ENCODE measurements around the gene GAS7. TPM values are rescaled to one million over a fixed set of nuclear protein-coding genes. Genes with fewer than 3 reads are reported as not detected.

Gene GAS7
- total RNA-seq, 1 experiment from 2014 or later: 12.3 TPM

DNA sequence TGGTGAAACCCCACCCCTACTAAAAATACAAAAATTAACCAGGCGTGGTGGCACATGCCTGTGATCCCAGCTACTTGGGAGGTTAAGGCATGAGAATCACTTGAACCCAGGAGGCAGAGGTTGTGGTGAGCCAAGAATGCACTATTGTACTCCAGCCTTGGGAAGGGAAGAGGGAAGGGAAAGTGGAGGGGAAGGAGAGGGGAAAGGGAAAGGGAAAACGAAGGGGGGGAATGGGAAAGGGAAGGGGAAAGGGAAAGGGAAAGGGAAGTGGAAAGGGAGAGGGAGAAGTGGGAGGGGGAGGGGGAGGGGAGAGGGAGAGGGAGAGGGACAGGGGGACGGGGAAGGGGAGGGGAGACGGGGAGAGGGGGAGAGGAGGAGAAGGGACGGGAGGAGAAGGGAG, 122.5 kb downstream of the GAS7 start (continued):
- TF ChIP-seq, protein P1, sequence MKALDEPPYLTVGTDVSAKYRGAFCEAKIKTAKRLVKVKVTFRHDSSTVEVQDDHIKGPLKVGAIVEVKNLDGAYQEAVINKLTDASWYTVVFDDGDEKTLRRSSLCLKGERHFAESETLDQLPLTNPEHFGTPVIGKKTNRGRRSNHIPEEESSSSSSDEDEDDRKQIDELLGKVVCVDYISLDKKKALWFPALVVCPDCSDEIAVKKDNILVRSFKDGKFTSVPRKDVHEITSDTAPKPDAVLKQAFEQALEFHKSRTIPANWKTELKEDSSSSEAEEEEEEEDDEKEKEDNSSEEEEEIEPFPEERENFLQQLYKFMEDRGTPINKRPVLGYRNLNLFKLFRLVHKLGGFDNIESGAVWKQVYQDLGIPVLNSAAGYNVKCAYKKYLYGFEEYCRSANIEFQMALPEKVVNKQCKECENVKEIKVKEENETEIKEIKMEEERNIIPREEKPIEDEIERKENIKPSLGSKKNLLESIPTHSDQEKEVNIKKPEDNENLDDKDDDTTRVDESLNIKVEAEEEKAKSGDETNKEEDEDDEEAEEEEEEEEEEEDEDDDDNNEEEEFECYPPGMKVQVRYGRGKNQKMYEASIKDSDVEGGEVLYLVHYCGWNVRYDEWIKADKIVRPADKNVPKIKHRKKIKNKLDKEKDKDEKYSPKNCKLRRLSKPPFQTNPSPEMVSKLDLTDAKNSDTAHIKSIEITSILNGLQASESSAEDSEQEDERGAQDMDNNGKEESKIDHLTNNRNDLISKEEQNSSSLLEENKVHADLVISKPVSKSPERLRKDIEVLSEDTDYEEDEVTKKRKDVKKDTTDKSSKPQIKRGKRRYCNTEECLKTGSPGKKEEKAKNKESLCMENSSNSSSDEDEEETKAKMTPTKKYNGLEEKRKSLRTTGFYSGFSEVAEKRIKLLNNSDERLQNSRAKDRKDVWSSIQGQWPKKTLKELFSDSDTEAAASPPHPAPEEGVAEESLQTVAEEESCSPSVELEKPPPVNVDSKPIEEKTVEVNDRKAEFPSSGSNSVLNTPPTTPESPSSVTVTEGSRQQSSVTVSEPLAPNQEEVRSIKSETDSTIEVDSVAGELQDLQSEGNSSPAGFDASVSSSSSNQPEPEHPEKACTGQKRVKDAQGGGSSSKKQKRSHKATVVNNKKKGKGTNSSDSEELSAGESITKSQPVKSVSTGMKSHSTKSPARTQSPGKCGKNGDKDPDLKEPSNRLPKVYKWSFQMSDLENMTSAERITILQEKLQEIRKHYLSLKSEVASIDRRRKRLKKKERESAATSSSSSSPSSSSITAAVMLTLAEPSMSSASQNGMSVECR (CRISPR knock-in tag; IDR thresholded peaks at IDR 0.05; ENCODE audit: borderline replicate concordance): no peak

DNA sequence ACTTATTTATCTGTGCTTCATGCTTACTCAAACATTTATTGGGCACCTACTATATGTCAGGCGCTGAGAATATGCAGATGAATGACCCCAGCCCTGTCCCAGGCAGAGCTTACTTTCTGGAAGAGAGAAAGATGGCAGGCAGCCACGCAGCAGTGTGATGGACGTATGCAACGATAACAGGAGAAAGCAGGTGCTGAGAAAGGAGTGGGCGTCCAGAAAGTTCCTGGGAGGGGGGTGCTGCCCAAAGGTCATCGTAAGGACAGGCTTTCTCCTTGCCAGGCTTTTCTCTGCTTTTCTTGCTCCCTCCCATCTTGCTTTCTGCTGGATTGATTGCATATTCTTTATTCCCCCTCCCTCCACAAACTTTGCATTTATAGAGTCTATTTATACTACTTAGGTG, 124.5 kb downstream of the GAS7 start:
- DNase-seq (ENCODE audit: low spot score) (no peak), ATAC-seq (no peak)
- Mint-ChIP-seq H3K36me3 (peaks cover 4% of the 10 kb centered on the region), H3K27ac (no peak overlapping the region), H3K9me3 (peaks cover 13% of the 10 kb centered on the region), H3K4me1 (peaks cover 15% of the 10 kb centered on the region), H3K4me3 (no peak overlapping the region), H3K27me3 (ENCODE audit: low read depth) (no peaks in the 10 kb centered on the region)
- ChIA-PET CTCF (interaction anchor here (2.6 kb wide), 1 partner anchor 153 kb away, joined by 7 read pairs; no protein-coding TSS in a partner anchor), POLR2A (no interaction called here)
- TF ChIP-seq, protein P2, sequence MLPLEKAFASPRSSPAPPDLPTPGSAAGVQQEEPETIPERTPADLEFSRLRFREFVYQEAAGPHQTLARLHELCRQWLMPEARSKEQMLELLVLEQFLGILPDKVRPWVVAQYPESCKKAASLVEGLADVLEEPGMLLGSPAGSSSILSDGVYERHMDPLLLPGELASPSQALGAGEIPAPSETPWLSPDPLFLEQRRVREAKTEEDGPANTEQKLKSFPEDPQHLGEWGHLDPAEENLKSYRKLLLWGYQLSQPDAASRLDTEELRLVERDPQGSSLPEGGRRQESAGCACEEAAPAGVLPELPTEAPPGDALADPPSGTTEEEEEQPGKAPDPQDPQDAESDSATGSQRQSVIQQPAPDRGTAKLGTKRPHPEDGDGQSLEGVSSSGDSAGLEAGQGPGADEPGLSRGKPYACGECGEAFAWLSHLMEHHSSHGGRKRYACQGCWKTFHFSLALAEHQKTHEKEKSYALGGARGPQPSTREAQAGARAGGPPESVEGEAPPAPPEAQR (CRISPR knock-in tag; IDR thresholded peaks at IDR 0.05): no peak
- no peak for TF ChIP-seq EMX1 (CRISPR knock-in tag; IDR thresholded peaks at IDR 0.05)
- no peak for TF ChIP-seq IRF2 (CRISPR knock-in tag; IDR thresholded peaks at IDR 0.05; ENCODE audit: borderline replicate concordance, low read depth)

DNA sequence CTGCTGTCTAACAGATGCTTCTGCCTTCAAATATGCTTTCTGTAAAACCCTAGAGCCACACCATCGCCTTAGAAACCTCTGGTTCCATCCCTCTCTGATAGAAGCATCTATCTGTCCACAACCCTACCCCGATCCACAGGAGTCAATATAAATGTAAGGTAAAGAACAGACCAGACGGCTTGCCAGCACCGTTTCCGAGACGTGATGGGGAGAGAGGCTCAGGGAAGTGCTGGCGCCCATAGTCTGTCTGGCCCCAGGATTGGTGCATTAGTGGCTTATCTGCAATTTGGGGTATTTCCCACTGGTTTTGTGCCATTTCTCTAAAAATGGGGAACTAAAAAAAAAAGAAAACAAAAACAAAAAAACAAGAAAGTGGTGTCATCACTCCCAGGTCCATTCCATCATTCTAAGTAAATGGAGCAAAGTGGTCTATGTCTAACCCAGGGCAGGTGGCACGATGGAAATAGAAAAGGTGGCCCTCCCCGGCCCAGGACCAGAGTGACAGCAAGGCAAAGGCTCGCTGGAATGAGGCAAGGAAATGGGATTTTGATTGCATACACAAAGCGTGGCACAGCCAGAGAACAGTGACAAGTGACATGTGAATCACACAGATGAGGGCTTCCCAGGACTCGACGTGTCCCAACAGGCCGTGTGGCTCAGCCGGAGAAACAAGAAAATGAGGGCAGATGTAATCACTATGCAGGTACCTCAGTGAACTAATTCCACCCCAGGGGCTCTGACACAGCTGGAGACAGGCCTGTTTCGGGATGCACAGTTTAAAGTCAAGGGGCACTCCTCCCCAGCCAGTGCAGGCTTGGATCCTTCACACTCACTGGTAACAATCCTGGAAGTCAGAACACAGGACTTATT, 125.6 kb downstream of the GAS7 start:
- Mint-ChIP-seq H3K4me3 (no peak overlapping the region), H3K4me1 (peaks cover 15% of the 10 kb centered on the region), H3K9me3 (peaks cover 7% of the 10 kb centered on the region), H3K36me3 (peaks cover 4% of the 10 kb centered on the region), H3K27me3 (ENCODE audit: low read depth) (no peaks in the 10 kb centered on the region), H3K27ac (no peak overlapping the region)
- ChIA-PET CTCF (interaction anchor here (2.6 kb wide), 1 partner anchor 154 kb away, joined by 7 read pairs; no protein-coding TSS in a partner anchor), POLR2A (no interaction called here)
- TF ChIP-seq GABPB1 (CRISPR knock-in tag; IDR thresholded peaks at IDR 0.05): no peak
- no peak for ATAC-seq
- no peak for DNase-seq (ENCODE audit: low spot score)

DNA sequence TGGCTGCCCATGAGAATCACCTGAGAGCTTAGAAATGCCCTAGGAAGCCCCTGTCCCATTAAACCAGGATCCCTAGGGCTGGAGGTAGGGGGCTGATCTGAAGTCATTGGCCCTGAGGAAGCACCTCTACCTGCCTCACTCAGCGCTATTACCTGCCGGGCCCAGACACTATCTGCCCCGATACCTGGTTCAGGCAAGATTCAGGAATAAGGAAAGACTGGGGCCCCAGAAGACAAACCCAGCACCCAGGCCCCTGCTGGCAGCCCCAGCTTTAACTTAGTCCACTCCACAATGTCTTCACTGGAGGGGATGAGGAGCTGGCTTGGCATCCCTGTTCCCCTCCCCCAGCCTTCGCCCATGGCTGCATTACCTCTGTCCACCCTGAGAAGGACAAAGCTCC, 126.3 kb downstream of the GAS7 start:
- ChIA-PET POLR2A (no interaction called here), CTCF (no interaction called here)
- H3K9me3 Mint-ChIP-seq: no peaks in the 10 kb centered on the region
- H3K36me3 Mint-ChIP-seq: no peaks in the 10 kb centered on the region
- DNase-seq (ENCODE audit: low spot score) (no peak), ATAC-seq (no peak)
- H3K4me1 Mint-ChIP-seq: peaks cover 15% of the 10 kb centered on the region
- H3K27me3 Mint-ChIP-seq (ENCODE audit: low read depth): no peaks in the 10 kb centered on the region
- H3K27ac Mint-ChIP-seq: no peak overlapping the region
- no peak overlapping the region for H3K4me3 Mint-ChIP-seq
- TF ChIP-seq, protein P3, sequence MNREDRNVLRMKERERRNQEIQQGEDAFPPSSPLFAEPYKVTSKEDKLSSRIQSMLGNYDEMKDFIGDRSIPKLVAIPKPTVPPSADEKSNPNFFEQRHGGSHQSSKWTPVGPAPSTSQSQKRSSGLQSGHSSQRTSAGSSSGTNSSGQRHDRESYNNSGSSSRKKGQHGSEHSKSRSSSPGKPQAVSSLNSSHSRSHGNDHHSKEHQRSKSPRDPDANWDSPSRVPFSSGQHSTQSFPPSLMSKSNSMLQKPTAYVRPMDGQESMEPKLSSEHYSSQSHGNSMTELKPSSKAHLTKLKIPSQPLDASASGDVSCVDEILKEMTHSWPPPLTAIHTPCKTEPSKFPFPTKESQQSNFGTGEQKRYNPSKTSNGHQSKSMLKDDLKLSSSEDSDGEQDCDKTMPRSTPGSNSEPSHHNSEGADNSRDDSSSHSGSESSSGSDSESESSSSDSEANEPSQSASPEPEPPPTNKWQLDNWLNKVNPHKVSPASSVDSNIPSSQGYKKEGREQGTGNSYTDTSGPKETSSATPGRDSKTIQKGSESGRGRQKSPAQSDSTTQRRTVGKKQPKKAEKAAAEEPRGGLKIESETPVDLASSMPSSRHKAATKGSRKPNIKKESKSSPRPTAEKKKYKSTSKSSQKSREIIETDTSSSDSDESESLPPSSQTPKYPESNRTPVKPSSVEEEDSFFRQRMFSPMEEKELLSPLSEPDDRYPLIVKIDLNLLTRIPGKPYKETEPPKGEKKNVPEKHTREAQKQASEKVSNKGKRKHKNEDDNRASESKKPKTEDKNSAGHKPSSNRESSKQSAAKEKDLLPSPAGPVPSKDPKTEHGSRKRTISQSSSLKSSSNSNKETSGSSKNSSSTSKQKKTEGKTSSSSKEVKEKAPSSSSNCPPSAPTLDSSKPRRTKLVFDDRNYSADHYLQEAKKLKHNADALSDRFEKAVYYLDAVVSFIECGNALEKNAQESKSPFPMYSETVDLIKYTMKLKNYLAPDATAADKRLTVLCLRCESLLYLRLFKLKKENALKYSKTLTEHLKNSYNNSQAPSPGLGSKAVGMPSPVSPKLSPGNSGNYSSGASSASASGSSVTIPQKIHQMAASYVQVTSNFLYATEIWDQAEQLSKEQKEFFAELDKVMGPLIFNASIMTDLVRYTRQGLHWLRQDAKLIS (CRISPR knock-in tag; IDR thresholded peaks at IDR 0.05; ENCODE audit: borderline replicate concordance): no peak
- TF ChIP-seq HMGA2 (CRISPR knock-in tag; IDR thresholded peaks at IDR 0.05) (no peak), NFYB (CRISPR knock-in tag; conservative IDR thresholded peaks at IDR 0.05; ENCODE audit: low read depth) (no peak), TCF7 (CRISPR knock-in tag; IDR thresholded peaks at IDR 0.05; ENCODE audit: low read depth) (no peak), SMAD3 (CRISPR knock-in tag; IDR thresholded peaks at IDR 0.05; ENCODE audit: borderline replicate concordance) (no peak)
- TF ChIP-seq, protein P1 (CRISPR knock-in tag; IDR thresholded peaks at IDR 0.05; ENCODE audit: borderline replicate concordance): no peak
- TF ChIP-seq, protein P4, sequence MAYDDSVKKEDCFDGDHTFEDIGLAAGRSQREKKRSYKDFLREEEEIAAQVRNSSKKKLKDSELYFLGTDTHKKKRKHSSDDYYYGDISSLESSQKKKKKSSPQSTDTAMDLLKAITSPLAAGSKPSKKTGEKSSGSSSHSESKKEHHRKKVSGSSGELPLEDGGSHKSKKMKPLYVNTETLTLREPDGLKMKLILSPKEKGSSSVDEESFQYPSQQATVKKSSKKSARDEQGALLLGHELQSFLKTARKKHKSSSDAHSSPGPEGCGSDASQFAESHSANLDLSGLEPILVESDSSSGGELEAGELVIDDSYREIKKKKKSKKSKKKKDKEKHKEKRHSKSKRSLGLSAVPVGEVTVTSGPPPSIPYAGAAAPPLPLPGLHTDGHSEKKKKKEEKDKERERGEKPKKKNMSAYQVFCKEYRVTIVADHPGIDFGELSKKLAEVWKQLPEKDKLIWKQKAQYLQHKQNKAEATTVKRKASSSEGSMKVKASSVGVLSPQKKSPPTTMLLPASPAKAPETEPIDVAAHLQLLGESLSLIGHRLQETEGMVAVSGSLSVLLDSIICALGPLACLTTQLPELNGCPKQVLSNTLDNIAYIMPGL (CRISPR knock-in tag; IDR thresholded peaks at IDR 0.05): no peak

Measured in WTC11 (cell line).